ENCODE measurements around the gene SNX19. TPM values are rescaled to one million over a fixed set of nuclear protein-coding genes. Genes with fewer than 3 reads are reported as not detected.
"Not testable (repeated sequence)": the region's sequence is repeated elsewhere in the genome, so short reads cannot be mapped to it uniquely, and the experiment has no call there.

The SNX19 gene, protein sequence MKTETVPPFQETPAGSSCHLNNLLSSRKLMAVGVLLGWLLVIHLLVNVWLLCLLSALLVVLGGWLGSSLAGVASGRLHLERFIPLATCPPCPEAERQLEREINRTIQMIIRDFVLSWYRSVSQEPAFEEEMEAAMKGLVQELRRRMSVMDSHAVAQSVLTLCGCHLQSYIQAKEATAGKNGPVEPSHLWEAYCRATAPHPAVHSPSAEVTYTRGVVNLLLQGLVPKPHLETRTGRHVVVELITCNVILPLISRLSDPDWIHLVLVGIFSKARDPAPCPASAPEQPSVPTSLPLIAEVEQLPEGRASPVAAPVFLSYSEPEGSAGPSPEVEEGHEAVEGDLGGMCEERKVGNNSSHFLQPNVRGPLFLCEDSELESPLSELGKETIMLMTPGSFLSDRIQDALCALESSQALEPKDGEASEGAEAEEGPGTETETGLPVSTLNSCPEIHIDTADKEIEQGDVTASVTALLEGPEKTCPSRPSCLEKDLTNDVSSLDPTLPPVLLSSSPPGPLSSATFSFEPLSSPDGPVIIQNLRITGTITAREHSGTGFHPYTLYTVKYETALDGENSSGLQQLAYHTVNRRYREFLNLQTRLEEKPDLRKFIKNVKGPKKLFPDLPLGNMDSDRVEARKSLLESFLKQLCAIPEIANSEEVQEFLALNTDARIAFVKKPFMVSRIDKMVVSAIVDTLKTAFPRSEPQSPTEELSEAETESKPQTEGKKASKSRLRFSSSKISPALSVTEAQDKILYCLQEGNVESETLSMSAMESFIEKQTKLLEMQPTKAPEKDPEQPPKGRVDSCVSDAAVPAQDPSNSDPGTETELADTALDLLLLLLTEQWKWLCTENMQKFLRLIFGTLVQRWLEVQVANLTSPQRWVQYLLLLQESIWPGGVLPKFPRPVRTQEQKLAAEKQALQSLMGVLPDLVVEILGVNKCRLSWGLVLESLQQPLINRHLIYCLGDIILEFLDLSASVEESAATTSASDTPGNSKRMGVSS
- total RNA-seq (2014; rRNA removed; shearing (Covaris generic)) = 34.6 and 36.6 TPM in 2 replicates

- Histone ChIP-seq H3K4me1 (no peaks in the 10 kb centered on the region), H3K4me3 (peak within 1 kb of the TSS; percentile 79), H3K9me3 (replicated peaks) (no peaks in the 10 kb centered on the region), H3K36me3 (peaks cover 4% of the 10 kb centered on the region), H3K27ac (peak within 1 kb of the TSS; percentile 57), H3K27me3 (no peaks in the 10 kb centered on the region)
- DNase-seq = peak; percentile 77 to 83
Measured at GRCh38 chr11:130916238-130916855, at the start of gene SNX19. Gene SNX19 (minus strand): TSS chr11:130916479. CDS start chr11:130915939, 540 bp downstream.

GRCh38 chr11:130964058-130964792 is 47.9 kb upstream of the SNX19 start:
- Histone ChIP-seq H3K36me3 (no peaks in the 10 kb centered on the region), H3K4me1 (no peaks in the 10 kb centered on the region), H3K4me3 (no peak overlapping the region), H3K27me3 (no peaks in the 10 kb centered on the region), H3K27ac (no peak overlapping the region), H3K9me3 (replicated peaks) (no peaks in the 10 kb centered on the region)
- no peak for DNase-seq

DNA sequence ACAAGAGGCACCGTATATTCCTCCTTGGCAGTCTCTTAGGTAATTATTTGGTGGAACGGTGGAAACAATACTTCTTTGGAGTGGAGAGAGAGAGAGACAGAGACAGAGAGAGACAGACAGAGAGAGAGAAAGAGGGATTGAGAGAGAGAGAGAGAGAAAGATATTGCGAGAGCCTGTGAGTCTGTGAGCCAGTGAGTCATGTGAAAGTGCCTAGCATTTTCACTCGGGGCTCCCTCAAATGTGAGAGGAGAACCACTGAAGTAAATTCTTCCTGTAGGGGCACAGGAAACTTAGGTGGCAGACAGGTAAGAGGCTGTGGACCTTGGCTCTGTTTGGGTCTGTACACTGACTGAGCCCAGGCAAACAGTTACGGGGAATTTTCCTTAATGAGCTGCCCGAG is 31.6 kb upstream of the SNX19 start:
- no peaks in the 10 kb centered on the region for H3K27me3 ChIP-seq
- no peak for DNase-seq
- H3K4me3 ChIP-seq = no peak overlapping the region
- H3K4me1 ChIP-seq = no peaks in the 10 kb centered on the region
- no peak overlapping the region for H3K27ac ChIP-seq
- H3K36me3 ChIP-seq = no peaks in the 10 kb centered on the region
- no peaks in the 10 kb centered on the region for H3K9me3 ChIP-seq (replicated peaks)

- no peak overlapping the region for H3K27ac ChIP-seq
- no peaks in the 10 kb centered on the region for H3K36me3 ChIP-seq
- H3K9me3 ChIP-seq (replicated peaks) = no peaks in the 10 kb centered on the region
- H3K4me3 ChIP-seq = no peak overlapping the region
- no peak for DNase-seq
- no peaks in the 10 kb centered on the region for H3K27me3 ChIP-seq
- H3K4me1 ChIP-seq = no peaks in the 10 kb centered on the region
Measured at GRCh38 chr11:130947481-130947880, 31.2 kb upstream of the SNX19 start.

GRCh38 chr11:130947058-130947457 is 30.8 kb upstream of the SNX19 start:
- Histone ChIP-seq H3K9me3 (replicated peaks) (no peaks in the 10 kb centered on the region), H3K27ac (no peak overlapping the region), H3K36me3 (no peaks in the 10 kb centered on the region), H3K27me3 (no peaks in the 10 kb centered on the region), H3K4me3 (no peak overlapping the region), H3K4me1 (no peaks in the 10 kb centered on the region)
- no peak for DNase-seq

DNA sequence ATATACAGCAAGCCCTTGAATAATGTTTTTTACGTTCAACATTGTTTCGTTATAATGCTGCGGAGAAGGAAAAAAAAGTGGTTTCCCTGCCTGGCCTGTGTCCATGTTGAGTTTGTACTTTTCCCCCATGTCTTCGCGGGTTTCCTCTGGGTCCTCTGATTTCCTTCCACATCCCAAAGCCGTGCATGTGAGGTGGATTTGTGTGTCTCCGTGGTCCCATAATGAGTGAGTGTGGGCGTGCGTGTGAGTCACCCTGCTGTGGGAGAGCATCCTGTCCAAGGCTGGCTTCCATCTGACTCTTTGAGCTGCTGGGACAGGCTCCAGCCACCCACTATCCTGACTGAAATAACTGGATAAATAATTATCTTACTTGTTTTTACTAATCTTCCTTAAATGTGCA is 29.6 kb upstream of the SNX19 start:
- Histone ChIP-seq H3K4me1 (no peaks in the 10 kb centered on the region), H3K4me3 (no peak overlapping the region), H3K36me3 (no peaks in the 10 kb centered on the region), H3K27ac (no peak overlapping the region), H3K9me3 (replicated peaks) (no peaks in the 10 kb centered on the region), H3K27me3 (no peaks in the 10 kb centered on the region)
- peak in 1 of 2 experiments; percentile 2 for DNase-seq

GRCh38 chr11:130940706-130941105 is 24.4 kb upstream of the SNX19 start:
- Histone ChIP-seq H3K36me3 (no peaks in the 10 kb centered on the region), H3K4me3 (no peak overlapping the region), H3K27ac (no peak overlapping the region), H3K9me3 (replicated peaks) (no peaks in the 10 kb centered on the region), H3K4me1 (no peaks in the 10 kb centered on the region), H3K27me3 (no peaks in the 10 kb centered on the region)
- no peak for DNase-seq

GRCh38 chr11:130937051-130937450 is 20.8 kb upstream of the SNX19 start:
- Histone ChIP-seq H3K9me3 (replicated peaks) (no peaks in the 10 kb centered on the region), H3K36me3 (no peaks in the 10 kb centered on the region), H3K27ac (no peak overlapping the region), H3K27me3 (no peaks in the 10 kb centered on the region), H3K4me1 (no peaks in the 10 kb centered on the region), H3K4me3 (no peak overlapping the region)
- no peak for DNase-seq

- Histone ChIP-seq H3K36me3 (no peaks in the 10 kb centered on the region), H3K27me3 (no peaks in the 10 kb centered on the region), H3K4me1 (no peaks in the 10 kb centered on the region), H3K9me3 (replicated peaks) (no peaks in the 10 kb centered on the region), H3K4me3 (no peak overlapping the region), H3K27ac (no peak overlapping the region)
- no peak for DNase-seq
Measured at GRCh38 chr11:130932086-130932712, 15.9 kb upstream of the SNX19 start.

DNA sequence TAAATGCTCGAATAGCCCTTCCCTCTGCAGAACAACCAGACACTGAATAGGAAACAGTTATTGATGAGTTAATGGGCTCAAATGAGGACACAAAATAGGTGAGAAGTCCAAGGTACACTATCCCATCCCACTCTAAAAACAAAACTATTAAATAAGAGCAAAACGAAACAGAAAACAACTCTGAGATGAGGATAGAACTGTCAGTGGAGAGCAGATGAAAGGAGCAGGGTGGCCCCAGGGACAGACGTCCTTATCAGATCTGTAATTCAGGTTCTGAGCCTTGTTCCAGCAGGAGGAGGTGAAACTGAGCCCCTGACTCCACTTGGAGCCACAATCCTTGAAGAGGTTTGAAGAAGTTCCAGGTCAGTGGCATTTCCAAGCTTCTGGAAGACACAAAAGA is 8.5 kb upstream of the SNX19 start:
- H3K4me1 ChIP-seq = no peaks in the 10 kb centered on the region
- H3K4me3 ChIP-seq = no peak overlapping the region
- no peaks in the 10 kb centered on the region for H3K9me3 ChIP-seq (replicated peaks)
- no peak overlapping the region for H3K27ac ChIP-seq
- no peaks in the 10 kb centered on the region for H3K36me3 ChIP-seq
- no peak for DNase-seq
- no peaks in the 10 kb centered on the region for H3K27me3 ChIP-seq

DNA sequence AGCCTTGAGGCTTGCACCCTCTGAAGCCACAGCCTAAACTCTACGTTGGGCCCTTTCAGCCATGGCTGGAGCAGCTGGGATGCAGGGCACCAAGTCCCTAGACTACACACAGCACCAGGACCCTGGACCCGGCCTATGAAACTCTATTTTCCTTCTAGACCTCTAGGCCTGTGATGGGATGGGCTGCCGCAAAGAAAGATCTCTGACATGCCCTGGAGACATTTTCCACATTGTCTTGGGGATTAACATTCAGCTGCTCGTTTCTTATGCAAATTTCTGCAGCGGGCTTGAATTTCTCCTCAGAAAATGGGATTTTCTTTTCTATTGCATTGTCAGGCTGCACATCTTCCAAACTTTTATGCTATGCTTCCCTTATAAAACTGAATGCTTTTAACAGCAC is 4.3 kb upstream of the SNX19 start:
- H3K27ac ChIP-seq; H3K36me3 ChIP-seq; DNase-seq; H3K27me3 ChIP-seq; H3K4me1 ChIP-seq; H3K4me3 ChIP-seq; H3K9me3 ChIP-seq (replicated peaks): not testable (repeated sequence)

DNA sequence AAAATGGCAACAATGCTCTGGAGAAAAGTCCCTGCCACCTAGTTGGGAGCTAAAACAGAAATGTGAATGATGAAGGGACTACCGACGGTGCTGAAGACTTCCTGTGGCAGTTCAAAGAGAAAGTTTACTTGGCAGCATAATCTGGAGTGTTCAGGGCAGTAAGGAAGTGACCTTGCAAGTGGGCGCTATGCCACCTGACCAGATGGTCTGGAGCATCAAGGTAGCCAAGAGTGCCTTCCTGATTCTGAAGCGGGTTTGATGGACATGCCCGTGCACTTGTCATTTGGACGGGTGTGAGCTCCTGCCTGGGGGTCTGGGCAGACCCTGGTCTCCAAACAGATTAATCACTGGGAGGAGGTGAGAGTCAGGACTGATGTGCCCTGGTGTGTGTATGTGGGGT is 1.8 kb upstream of the SNX19 start:
- Histone ChIP-seq H3K27me3 (no peaks in the 10 kb centered on the region), H3K36me3 (peaks cover 4% of the 10 kb centered on the region), H3K9me3 (replicated peaks) (no peaks in the 10 kb centered on the region), H3K27ac (no peak overlapping the region), H3K4me3 (no peak overlapping the region), H3K4me1 (no peaks in the 10 kb centered on the region)
- no peak for DNase-seq

DNA sequence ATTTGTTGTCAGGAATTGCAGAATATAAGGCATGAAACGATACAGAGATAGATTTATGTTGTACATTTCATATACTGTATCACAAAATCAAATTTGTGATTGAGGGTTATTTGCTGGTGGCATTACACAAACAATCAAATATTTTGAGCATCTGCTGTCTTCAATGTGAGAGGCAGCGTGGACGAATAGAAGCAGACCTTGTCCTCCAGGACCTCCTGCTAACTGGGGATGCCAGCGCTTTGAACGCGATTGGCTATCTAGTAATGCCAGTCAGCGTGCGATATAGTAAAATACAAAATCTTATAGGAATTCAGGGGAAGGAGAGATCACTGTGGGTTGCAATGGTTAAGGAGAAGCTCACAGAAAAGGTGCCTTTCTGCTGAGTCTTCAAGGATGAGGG is 631 bp upstream of the SNX19 start:
- no peaks in the 10 kb centered on the region for H3K4me1 ChIP-seq
- H3K27me3 ChIP-seq = no peaks in the 10 kb centered on the region
- no peaks in the 10 kb centered on the region for H3K9me3 ChIP-seq (replicated peaks)
- H3K27ac ChIP-seq = no peak overlapping the region
- H3K4me3 ChIP-seq = peak overlapping the region; percentile 79
- H3K36me3 ChIP-seq = peaks cover 4% of the 10 kb centered on the region
- DNase-seq = no peak
